PC-9 (cell line): ENCODE results near the gene MED16. TPM values are rescaled to one million over a fixed set of nuclear protein-coding genes. Genes with fewer than 3 reads are reported as not detected.

Experiments
- BruUV-seq: library from RNA; stranded (reverse); fragments of 400-500 nt; replicated peaks from 2 replicates; lab custom pipeline; 2021; lab: Mats Ljungman, UMichigan
- CTCF ChIA-PET: fragments of 300-600 bp; sonication (Branson Sonifier 250); formaldehyde crosslinking; loops from one replicate; lab custom pipeline; 2022; ENCODE audit warnings: antibody characterized with exemption; lab: Charles Lee
- POLR2A ChIA-PET: fragments of 300-600 bp; sonication (Branson Sonifier 250); formaldehyde crosslinking; loops from one replicate; lab custom pipeline; 2022; ENCODE audit warnings: antibody characterized with exemption; ENCODE audit not compliant: unreplicated experiment; lab: Charles Lee
- DNase-seq, 2 experiments: peaks; one replicate each; pipeline versions ENCODE4 v3.0.0 to v3.0.0-alpha.2; 2015 to 2022; ENCODE audit warnings: mixed read lengths in 1 of 2
- H2AFZ ChIP-seq: fragments of 200-600 bp; sonication (generic); 2 replicates; pipeline ENCODE4 v1.8.1; 2017; ENCODE audit warnings: antibody characterized with exemption
- H3F3A ChIP-seq: fragments of 200-600 bp; sonication (generic); 2 replicates; pipeline ENCODE4 v1.8.1; 2017; ENCODE audit warnings: antibody characterized with exemption, mild to moderate bottlenecking, low read depth; ENCODE audit not compliant: insufficient read depth
- H3K27ac ChIP-seq: fragments of 200-600 bp; sonication (generic); 2 replicates; pipeline ENCODE4 v1.6.1; 2016; ENCODE audit warnings: mixed run types
- H3K27me3 ChIP-seq: fragments of 200-600 bp; sonication (generic); 2 replicates; pipeline ENCODE4 v1.6.1; 2016; ENCODE audit warnings: low read depth, mixed run types; ENCODE audit not compliant: insufficient read depth
- H3K36me3 ChIP-seq: fragments of 200-600 bp; sonication (generic); 2 replicates; pipeline ENCODE4 v1.6.1; 2016; ENCODE audit warnings: low read depth, mixed run types
- H3K4me1 ChIP-seq: fragments of 200-600 bp; sonication (generic); replicated peaks from 2 replicates; pipeline ENCODE4 v1.6.1; 2016; ENCODE audit warnings: mixed run types; ENCODE audit not compliant: insufficient read depth
- H3K4me2 ChIP-seq: fragments of 200-600 bp; sonication (generic); 2 replicates; pipeline ENCODE4 v1.6.1; 2017; ENCODE audit warnings: mixed run types
- H3K4me3 ChIP-seq: fragments of 200-600 bp; sonication (generic); 2 replicates; pipeline ENCODE4 v1.6.1; 2016; ENCODE audit warnings: mixed run types
- H3K79me2 ChIP-seq: fragments of 200-600 bp; sonication (generic); 2 replicates; pipeline ENCODE4 v1.6.1; 2017; ENCODE audit warnings: low read depth, mixed run types
- H3K9me2 ChIP-seq: fragments of 200-600 bp; sonication (generic); 2 replicates; pipeline ENCODE4 v1.8.1; 2017; ENCODE audit warnings: mild to moderate bottlenecking; ENCODE audit not compliant: insufficient read depth
- H3K9me3 ChIP-seq: fragments of 200-600 bp; sonication (generic); 2 replicates; pipeline ENCODE4 v1.8.1; 2016; ENCODE audit warnings: low read depth; ENCODE audit not compliant: insufficient read depth
- H4K20me1 ChIP-seq: fragments of 200-600 bp; sonication (generic); 2 replicates; pipeline ENCODE4 v1.8.1; 2017; ENCODE audit not compliant: insufficient read depth
- CTCF ChIP-seq: fragments of 200-600 bp; sonication (generic); conservative IDR thresholded peaks from 2 replicates; pipeline ENCODE4 v1.6.1; 2017; ENCODE audit warnings: mixed run types, antibody characterized with exemption, mild to moderate bottlenecking, moderate library complexity
- EZH2 ChIP-seq: fragments of 200-600 bp; sonication (generic); IDR thresholded peaks from 2 replicates; pipeline ENCODE4 v1.8.0; 2017; ENCODE audit warnings: antibody characterized with exemption, low read depth
- intact Hi-C: fragments of 100-400 bp; cut with micrococcal nuclease; formaldehyde crosslinking; loops from one replicate; pipeline ENCODE4 v1.10.0; 2022; ENCODE audit not compliant: unreplicated experiment
- total RNA-seq: library from RNA; stranded (reverse); gene quantifications from 2 replicates; pipeline ENCODE4 v1.2.3, GENCODE V29; 2021

MED16 gene
- total RNA-seq, 1 experiment from 2014 or later: 54.7 TPM

GRCh38 chr19:911197-912033 lies 18.4 kb upstream of the MED16 start:
- TF ChIP-seq CTCF (no peak), EZH2 (no peak)
- no peaks in the 10 kb centered on the region for H3K9me2 ChIP-seq
- H2AFZ ChIP-seq: no peak overlapping the region
- H3K79me2 ChIP-seq: peaks cover 46% of the 10 kb centered on the region
- H4K20me1 ChIP-seq: peaks cover 6% of the 10 kb centered on the region; the same call in 1 of the 2 replicates
- H3K4me1 ChIP-seq: peaks cover 20% of the 10 kb centered on the region
- ChIA-PET CTCF (no interaction called here), POLR2A (no interaction called here)
- intact Hi-C loops: no loop called here
- no peak overlapping the region for H3K27ac ChIP-seq
- H3K4me2 ChIP-seq: no peak overlapping the region
- DNase-seq: no peak
- H3K27me3 ChIP-seq: no peaks in the 10 kb centered on the region
- BruUV-seq: no TSS peak
- no peaks in the 10 kb centered on the region for H3K9me3 ChIP-seq
- no peak overlapping the region for H3K4me3 ChIP-seq
- H3K36me3 ChIP-seq: no peaks in the 10 kb centered on the region
- peaks cover 45% of the 10 kb centered on the region; the same call in 1 of the 2 replicates for H3F3A ChIP-seq

- H3K27ac ChIP-seq: no peak overlapping the region
- CTCF ChIA-PET: no interaction called here
- POLR2A ChIA-PET: no interaction called here
- no peaks in the 10 kb centered on the region for H3K36me3 ChIP-seq
- no peak for DNase-seq
- peaks cover 47% of the 10 kb centered on the region for H3K79me2 ChIP-seq
- BruUV-seq: no TSS peak
- H3K4me2 ChIP-seq: no peak overlapping the region
- no peak overlapping the region for H3K4me3 ChIP-seq
- intact Hi-C loops: no loop called here
- H3K9me2 ChIP-seq: no peaks in the 10 kb centered on the region
- H3K4me1 ChIP-seq: peaks cover 17% of the 10 kb centered on the region
- peaks cover 31% of the 10 kb centered on the region; the same call in 1 of the 2 replicates for H4K20me1 ChIP-seq
- no peak for TF ChIP-seq EZH2
- TF ChIP-seq CTCF: no peak
- H2AFZ ChIP-seq: no peak overlapping the region
- H3K27me3 ChIP-seq: no peaks in the 10 kb centered on the region
- H3F3A ChIP-seq: peaks cover 30% of the 10 kb centered on the region; the same call in 1 of the 2 replicates
- no peaks in the 10 kb centered on the region for H3K9me3 ChIP-seq
Observed at GRCh38 chr19:907183-907853, 14.3 kb upstream of the MED16 start.

GRCh38 chr19:906480-906879 lies 13.5 kb upstream of the MED16 start:
- no peak overlapping the region for H3K4me3 ChIP-seq
- DNase-seq: no peak
- no peak overlapping the region for H3K4me2 ChIP-seq
- H4K20me1 ChIP-seq: peaks cover 31% of the 10 kb centered on the region; the same call in 1 of the 2 replicates
- intact Hi-C loops: no loop called here
- H3F3A ChIP-seq: peaks cover 28% of the 10 kb centered on the region; the same call in 1 of the 2 replicates
- peaks cover 17% of the 10 kb centered on the region for H3K4me1 ChIP-seq
- no peaks in the 10 kb centered on the region for H3K36me3 ChIP-seq
- no peaks in the 10 kb centered on the region for H3K27me3 ChIP-seq
- H3K9me2 ChIP-seq: no peaks in the 10 kb centered on the region
- peaks cover 44% of the 10 kb centered on the region for H3K79me2 ChIP-seq
- H3K9me3 ChIP-seq: no peaks in the 10 kb centered on the region
- H3K27ac ChIP-seq: no peak overlapping the region
- H2AFZ ChIP-seq: no peak overlapping the region
- no TSS peak for BruUV-seq
- ChIA-PET CTCF (interaction anchor here (0.7 kb wide), 1 partner anchor 9 kb away, joined by 9 read pairs; no protein-coding TSS in a partner anchor), POLR2A (interaction anchor here (0.7 kb wide), 1 partner anchor 28 kb away, joined by 12 read pairs; no protein-coding TSS in a partner anchor)
- TF ChIP-seq CTCF (no peak), EZH2 (no peak)
